ENCODE measurements around the gene NSUN4.

- TF ChIP-seq CTCF (IDR thresholded peaks at IDR 0.05) (no peak), POLR2AphosphoS5 (IDR thresholded peaks at IDR 0.05; ENCODE audit: low read depth, low read length) (no peak), TCF7L2 (IDR thresholded peaks at IDR 0.05; ENCODE audit: low read depth, low read length) (no peak), REST (IDR thresholded peaks at IDR 0.05; ENCODE audit: insufficient read depth in 1 of 2, low read depth in 2 of 2, low read length in 1 of 2) (no peak), SIN3A (IDR thresholded peaks at IDR 0.05; ENCODE audit: borderline replicate concordance, insufficient read depth, low read depth, low read length) (no peak)
Observed at GRCh38 chr1:46352363-46352762, 11.8 kb downstream of the NSUN4 start.
